M059J (cell line): ENCODE results near the gene TAS2R42. TPM values are rescaled to one million over a fixed set of nuclear protein-coding genes. Genes with fewer than 3 reads are reported as not detected.

Experiments used
- DNase-seq: peaks from one replicate; pipeline ENCODE4 v3.0.0-alpha.2; 2012; ENCODE audit warnings: low read depth
- total RNA-seq: library from RNA; depleted of rRNA; stranded (reverse); fragments of >200 nt; shearing (Covaris generic); gene quantifications from 2 replicates; pipeline ENCODE4 v1.2.3, GENCODE V29; 2014; rRNA removed

TAS2R42 gene
- total RNA-seq, 1 experiment from 2014 or later, result not detected

DNA sequence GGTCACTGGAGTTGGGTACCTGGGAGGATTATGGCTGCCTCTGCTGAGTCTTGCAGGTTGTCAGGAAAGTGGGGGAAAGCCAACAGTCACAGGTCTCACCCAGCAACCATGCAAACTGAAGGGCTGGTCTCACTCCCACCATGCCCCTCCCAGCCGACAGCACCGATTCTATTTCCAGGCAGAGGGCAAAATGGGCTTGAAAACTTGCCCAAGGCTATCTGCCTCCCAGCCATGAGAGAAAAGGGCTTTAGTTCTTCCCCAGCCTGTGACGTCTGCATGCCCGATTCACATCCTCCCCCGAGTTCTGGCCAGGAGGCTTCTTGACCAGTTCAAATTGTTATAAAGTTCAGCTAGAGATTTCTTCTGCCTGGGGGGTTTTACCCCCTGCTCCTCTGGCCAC lies 42.4 kb downstream of the TAS2R42 start:
- DNase-seq, result no peak

GRCh38 chr12:11143352-11143751 lies 43.4 kb downstream of the TAS2R42 start:
- no peak for DNase-seq

DNA sequence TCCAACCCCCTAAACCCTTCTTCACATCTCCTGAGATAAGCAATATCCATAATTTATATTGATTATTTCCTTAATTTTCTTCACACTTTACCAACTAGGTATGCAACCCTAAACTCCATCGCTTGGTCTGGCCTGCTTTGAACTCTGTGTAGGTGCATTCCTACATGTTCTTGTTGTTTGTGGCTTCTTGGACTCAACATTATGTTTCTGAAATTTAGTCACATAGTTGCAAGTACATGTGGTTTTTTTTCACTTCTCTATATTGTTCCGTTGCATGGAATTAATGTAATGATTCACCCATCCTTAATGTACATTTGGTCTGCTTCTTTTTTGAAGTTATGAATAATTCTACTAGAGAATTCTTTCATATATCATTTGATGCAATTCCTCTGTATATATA lies 50.7 kb downstream of the TAS2R42 start:
- no peak for DNase-seq

Other genes with a start within 250 kb of the TAS2R42 start
- gene TAS2R14, start 247.7 kb downstream of the TAS2R42 start, total RNA-seq, result 0.34 and 0.89 TPM in 2 replicates
- 0.25 TPM in 1 of 2 replicates, not detected in the other for gene TAS2R50, start 200.0 kb downstream of the TAS2R42 start, total RNA-seq
- gene TAS2R20, start 188.6 kb downstream of the TAS2R42 start, total RNA-seq, result 0.07 TPM in 1 of 2 replicates, not detected in the other
- 0.22 TPM in 1 of 2 replicates, not detected in the other for gene TAS2R19, start 164.3 kb downstream of the TAS2R42 start, total RNA-seq
- gene TAS2R31, start 155.5 kb downstream of the TAS2R42 start, total RNA-seq, result 0.12 and 0.27 TPM in 2 replicates
- not detected in 2 replicates for gene TAS2R46, start 124.6 kb downstream of the TAS2R42 start, total RNA-seq
- gene TAS2R43, start 94.6 kb downstream of the TAS2R42 start, total RNA-seq, result 0.25 TPM in 1 of 2 replicates, not detected in the other
- 0.89 TPM in 1 of 2 replicates, not detected in the other for gene TAS2R30, start 52.3 kb downstream of the TAS2R42 start, total RNA-seq
- 8.1 and 10.7 TPM in 2 replicates for gene SMIM10L1, start 15.7 kb downstream of the TAS2R42 start, total RNA-seq
- not detected in 2 replicates for gene PRB3, start 82.8 kb upstream of the TAS2R42 start, total RNA-seq
- gene PRB4, start 123.5 kb upstream of the TAS2R42 start, total RNA-seq, result not detected in 2 replicates
- not detected in 2 replicates for gene PRB2, start 208.6 kb upstream of the TAS2R42 start, total RNA-seq